ENCODE measurements around the gene SUPT4H1.

SUPT4H1 gene

DNA sequence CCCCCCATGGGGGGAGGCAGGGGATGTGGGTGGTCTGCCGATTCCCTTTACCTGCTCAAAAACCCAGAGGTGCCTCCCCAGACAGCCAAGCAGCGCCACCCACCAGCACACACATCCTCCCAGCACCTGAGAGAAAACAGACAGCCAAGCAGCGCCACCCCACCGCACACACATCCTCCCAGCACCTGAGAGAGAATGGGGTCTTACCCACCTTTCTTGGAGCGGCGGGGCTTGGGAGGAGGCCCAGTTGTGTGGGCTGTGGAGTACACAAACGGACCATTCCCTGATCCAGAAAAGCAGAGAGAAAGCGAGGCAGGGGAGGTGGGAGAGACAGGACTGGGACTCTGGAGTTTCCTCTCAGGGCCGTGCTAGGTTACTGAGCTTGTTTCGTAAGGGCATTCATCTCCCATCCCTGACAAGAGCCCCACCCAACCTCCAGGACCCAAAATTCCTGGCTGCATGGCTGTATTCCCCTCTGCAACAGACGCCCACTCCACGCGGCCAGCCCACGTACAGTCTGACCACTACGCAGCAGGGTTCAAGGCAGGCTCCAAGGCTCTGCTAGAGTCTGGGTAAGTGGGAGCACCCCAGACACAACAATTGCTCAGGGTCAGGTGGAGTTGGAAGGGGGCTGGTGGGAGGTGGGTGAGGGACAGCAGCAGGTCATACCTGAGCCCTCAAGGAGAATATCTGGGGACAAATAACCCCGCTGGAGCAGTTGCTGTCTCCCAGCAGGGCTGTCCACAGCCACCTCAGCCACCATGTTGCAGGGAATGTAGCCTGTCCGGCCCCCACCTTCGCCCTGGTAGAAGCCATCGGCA lies 45.7 kb downstream of the SUPT4H1 start:
- TF ChIP-seq EGR1 (IDR thresholded peaks at IDR 0.05) = no peak

DNA sequence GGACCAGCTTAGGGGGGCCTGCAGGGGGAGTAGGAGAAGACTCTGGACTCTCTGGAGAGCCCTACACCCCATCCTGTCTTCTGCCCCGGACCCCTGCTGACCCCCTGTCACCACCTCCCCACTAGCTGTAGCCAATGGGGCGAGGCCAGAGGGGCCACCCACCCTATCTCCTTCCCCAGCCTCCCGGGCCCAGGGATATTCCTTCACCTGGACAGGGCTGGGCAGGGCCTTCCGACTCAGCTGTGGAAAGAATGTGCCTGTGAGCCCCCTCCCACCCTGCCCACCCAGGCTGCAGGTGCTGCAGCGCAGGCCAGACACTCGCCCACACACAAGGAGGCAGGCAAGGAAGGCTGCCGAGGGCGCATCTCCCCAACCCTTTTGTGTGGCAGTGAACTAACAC lies 46.4 kb downstream of the SUPT4H1 start:
- TF ChIP-seq YY1 (IDR thresholded peaks at IDR 0.05; ENCODE audit: low read depth) (no peak), NFIC (IDR thresholded peaks at IDR 0.05) (no peak), TEAD4 (IDR thresholded peaks at IDR 0.05) (no peak), TAF1 (IDR thresholded peaks at IDR 0.05; ENCODE audit: low read depth) (no peak), CREB1 (IDR thresholded peaks at IDR 0.05; ENCODE audit: low read depth) (no peak)
- TF ChIP-seq, protein P1, sequence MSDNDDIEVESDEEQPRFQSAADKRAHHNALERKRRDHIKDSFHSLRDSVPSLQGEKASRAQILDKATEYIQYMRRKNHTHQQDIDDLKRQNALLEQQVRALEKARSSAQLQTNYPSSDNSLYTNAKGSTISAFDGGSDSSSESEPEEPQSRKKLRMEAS (IDR thresholded peaks at IDR 0.05) = no peak
- TF ChIP-seq, protein P2, sequence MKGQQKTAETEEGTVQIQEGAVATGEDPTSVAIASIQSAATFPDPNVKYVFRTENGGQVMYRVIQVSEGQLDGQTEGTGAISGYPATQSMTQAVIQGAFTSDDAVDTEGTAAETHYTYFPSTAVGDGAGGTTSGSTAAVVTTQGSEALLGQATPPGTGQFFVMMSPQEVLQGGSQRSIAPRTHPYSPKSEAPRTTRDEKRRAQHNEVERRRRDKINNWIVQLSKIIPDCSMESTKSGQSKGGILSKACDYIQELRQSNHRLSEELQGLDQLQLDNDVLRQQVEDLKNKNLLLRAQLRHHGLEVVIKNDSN (IDR thresholded peaks at IDR 0.05) = no peak

DNA sequence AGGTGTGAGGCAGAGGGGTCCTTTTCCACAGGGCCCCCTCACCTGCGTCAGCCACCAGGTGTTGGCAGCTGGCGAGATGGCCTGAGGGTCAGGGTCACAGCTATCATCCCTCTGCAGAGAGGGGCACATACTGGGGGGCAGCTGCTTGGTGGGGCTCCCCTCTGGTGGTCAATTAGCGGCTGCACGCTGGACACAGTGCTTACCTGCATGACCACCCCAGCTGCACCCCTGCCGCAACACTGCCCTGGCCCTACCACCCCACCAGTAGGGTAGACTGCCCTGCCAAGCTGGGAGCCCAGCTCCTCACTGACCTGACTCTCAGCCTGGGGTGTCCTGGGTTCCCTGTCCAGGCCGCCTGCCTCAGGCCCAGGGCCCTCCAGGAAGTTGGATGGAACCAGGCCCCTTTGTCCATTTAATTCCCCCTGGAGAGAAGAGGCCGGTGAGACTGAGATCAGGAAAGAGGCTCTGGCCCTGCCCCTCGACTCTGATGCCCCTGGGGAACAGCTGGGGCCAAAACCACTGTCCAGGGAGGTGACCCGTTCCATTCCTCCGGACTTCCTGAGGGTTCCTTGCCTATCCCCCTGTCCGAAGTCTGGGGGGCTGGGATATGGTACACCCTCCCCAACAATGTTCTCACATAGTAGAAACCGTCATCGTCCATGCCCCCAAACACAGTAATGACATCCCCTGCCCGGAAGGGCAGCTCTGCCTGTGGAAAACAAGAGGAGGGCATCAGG lies 47.1 kb downstream of the SUPT4H1 start:
- no peak for TF ChIP-seq CREB1 (IDR thresholded peaks at IDR 0.05; ENCODE audit: low read depth)
- no peak for TF ChIP-seq RAD21 (IDR thresholded peaks at IDR 0.05; ENCODE audit: low read depth)
- TF ChIP-seq EP300 (IDR thresholded peaks at IDR 0.05; ENCODE audit: borderline replicate concordance) = no peak
- TF ChIP-seq EGR1 (IDR thresholded peaks at IDR 0.05) = no peak
- TF ChIP-seq, protein P2 (IDR thresholded peaks at IDR 0.05) = no peak
- no peak for TF ChIP-seq TAF1 (IDR thresholded peaks at IDR 0.05; ENCODE audit: low read depth)
- TF ChIP-seq, protein P1 (IDR thresholded peaks at IDR 0.05) = no peak

DNA sequence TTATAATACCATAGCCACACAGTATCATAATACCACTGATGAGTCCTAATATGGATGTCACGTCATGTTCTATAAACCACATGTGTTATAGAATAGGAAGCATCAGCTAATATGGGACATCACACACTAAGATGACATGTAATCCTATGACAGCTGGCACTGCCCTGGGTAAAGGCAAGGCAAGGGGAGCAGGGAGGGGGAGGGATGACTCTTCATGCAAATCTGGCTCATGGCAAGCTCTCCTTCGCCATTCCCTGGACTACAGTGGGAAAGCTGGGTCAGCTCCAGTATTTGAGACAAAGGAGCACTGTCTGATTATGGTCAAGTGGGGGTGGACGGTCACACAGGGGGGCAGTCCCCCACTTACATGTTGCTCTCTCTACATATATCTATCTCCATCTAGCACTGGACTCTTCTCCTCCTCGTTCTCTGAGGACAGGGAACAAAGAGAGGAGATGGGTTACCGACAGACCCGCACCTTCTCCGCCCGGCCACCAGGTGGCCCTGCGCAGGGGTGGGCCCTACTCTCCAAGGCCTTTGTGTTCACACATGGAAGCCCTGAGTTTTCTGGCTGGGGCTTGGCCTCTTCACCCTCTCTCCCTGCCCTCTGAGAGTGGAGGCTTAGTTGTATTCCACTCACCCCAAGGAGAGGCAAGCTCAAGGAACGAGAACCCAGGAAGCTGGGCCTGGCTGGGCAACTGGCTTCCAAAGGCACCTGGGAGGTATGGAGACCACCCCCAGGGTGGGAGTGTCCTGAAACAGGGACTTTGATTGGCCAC lies 47.8 kb downstream of the SUPT4H1 start:
- TF ChIP-seq EP300 (IDR thresholded peaks at IDR 0.05; ENCODE audit: borderline replicate concordance) = no peak
- no peak for TF ChIP-seq TAF1 (IDR thresholded peaks at IDR 0.05; ENCODE audit: low read depth)
- TF ChIP-seq RAD21 (IDR thresholded peaks at IDR 0.05; ENCODE audit: low read depth) = peak; percentile 67
- TF ChIP-seq, protein P2 (IDR thresholded peaks at IDR 0.05) = no peak
- no peak for TF ChIP-seq EGR1 (IDR thresholded peaks at IDR 0.05)

DNA sequence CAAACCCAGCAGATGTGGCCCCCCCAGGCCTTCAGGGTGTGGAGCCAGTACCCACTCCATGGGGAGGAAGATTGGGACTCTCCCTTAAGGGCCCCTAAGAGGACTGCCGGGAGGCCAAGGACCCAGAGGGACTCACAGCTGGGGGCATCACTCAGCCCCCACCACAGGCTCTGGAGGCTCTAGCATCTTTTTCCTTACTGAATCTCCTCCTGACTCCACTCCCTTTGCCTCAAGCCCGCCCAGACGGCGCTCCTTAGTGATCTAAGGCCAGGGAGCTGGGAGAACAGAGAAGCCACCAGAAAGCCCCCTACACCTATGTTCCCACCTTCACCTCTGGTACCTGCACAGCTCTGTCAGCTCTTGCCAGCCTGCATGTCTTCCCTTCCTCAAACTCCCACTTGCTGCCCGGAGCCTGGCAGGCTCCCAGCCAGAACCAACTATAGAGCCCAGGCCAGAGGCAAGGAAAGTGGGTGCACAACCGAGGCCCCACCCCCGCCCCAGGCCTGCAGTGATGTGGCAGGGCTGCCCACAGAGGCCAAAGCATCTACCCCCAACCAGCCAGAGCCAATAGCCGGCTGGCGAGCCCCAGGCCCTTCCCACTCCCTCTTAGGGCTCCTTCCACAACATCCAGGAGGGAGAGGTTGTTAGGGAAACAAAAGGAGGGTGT lies 48.9 kb downstream of the SUPT4H1 start:
- TF ChIP-seq, protein P2 (IDR thresholded peaks at IDR 0.05) = no peak
- no peak for TF ChIP-seq CEBPB (IDR thresholded peaks at IDR 0.05)
- TF ChIP-seq RAD21 (IDR thresholded peaks at IDR 0.05; ENCODE audit: low read depth) = no peak
- TF ChIP-seq EGR1 (IDR thresholded peaks at IDR 0.05) = no peak
- no peak for TF ChIP-seq ZBTB7A (IDR thresholded peaks at IDR 0.05; ENCODE audit: low read depth)
- no peak for TF ChIP-seq NFIC (IDR thresholded peaks at IDR 0.05)
- TF ChIP-seq, protein P1 (IDR thresholded peaks at IDR 0.05) = no peak
- TF ChIP-seq TEAD4 (IDR thresholded peaks at IDR 0.05) = no peak

DNA sequence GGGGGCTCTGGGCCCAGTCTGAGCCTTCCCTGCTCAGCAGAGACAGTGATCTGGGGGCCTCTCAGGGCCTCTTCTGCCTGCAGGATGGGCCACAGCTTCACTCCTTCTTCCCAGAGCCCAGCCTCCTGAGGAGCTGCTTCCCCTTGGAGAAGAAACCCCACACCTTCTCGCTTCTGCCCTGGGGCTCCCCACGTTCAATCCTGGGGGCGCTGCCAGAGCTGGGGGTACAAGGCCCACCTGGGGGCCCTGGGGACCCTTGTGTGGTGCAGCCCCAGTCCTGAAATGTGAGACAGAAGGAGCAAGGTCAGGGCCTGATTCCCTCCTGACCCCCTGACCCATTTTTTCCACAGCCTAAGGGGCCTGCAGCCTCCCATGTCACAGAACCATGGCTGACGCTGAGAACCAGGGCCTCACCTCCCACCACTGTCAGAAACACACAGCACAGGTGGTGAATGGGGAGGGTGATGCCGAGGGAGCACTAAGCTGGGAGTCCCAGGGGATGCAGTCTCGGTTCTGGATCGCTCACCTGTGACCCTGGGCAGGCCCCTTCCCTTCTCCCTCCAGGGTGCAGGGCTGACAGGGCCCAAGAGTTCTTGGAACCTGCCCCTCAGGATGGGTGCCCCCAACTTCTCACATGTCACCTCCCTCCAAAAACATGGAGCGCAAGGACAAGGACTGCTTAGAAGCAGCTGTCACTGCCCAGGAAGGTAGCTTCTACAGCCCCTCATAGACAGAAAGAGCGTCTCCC lies 49.7 kb downstream of the SUPT4H1 start:
- TF ChIP-seq CREB1 (IDR thresholded peaks at IDR 0.05; ENCODE audit: low read depth) = no peak
- TF ChIP-seq, protein P3, sequence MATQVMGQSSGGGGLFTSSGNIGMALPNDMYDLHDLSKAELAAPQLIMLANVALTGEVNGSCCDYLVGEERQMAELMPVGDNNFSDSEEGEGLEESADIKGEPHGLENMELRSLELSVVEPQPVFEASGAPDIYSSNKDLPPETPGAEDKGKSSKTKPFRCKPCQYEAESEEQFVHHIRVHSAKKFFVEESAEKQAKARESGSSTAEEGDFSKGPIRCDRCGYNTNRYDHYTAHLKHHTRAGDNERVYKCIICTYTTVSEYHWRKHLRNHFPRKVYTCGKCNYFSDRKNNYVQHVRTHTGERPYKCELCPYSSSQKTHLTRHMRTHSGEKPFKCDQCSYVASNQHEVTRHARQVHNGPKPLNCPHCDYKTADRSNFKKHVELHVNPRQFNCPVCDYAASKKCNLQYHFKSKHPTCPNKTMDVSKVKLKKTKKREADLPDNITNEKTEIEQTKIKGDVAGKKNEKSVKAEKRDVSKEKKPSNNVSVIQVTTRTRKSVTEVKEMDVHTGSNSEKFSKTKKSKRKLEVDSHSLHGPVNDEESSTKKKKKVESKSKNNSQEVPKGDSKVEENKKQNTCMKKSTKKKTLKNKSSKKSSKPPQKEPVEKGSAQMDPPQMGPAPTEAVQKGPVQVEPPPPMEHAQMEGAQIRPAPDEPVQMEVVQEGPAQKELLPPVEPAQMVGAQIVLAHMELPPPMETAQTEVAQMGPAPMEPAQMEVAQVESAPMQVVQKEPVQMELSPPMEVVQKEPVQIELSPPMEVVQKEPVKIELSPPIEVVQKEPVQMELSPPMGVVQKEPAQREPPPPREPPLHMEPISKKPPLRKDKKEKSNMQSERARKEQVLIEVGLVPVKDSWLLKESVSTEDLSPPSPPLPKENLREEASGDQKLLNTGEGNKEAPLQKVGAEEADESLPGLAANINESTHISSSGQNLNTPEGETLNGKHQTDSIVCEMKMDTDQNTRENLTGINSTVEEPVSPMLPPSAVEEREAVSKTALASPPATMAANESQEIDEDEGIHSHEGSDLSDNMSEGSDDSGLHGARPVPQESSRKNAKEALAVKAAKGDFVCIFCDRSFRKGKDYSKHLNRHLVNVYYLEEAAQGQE (IDR thresholded peaks at IDR 0.05; ENCODE audit: low read depth) = no peak
- TF ChIP-seq EP300 (IDR thresholded peaks at IDR 0.05; ENCODE audit: borderline replicate concordance) = no peak
- TF ChIP-seq TEAD4 (IDR thresholded peaks at IDR 0.05) = no peak

Data from Ishikawa (cell line).